CD4-positive, CD25-positive, alpha-beta regulatory T cell (primary cell): ENCODE data around the gene TMEM273. TPM values are rescaled to one million over a fixed set of nuclear protein-coding genes. Genes with fewer than 3 reads are reported as not detected.
A peak's percentile ranks its signal among the peaks of the same experiment; 100 is the strongest.

ENCODE experiments used
- ATAC-seq, 2 donors: fragments of 150-1000 bp; cut with Tn5 transposase; one replicate each; pipeline ENCODE4 v1.10.0; 2021; ENCODE audit warnings: low read depth in 2 of 2, moderate number of reproducible peaks in 2 of 2, moderate library complexity in 1 of 2
- DNase-seq, 3 donors: peaks; one replicate each; pipeline versions ENCODE4 v3.0.0 to v3.0.0-alpha.2; 2012 to 2022; ENCODE audit warnings: mixed read lengths in 1 of 3
- H3K27ac ChIP-seq: one replicate; pipeline ENCODE4 v1.7.0; 2013; ENCODE audit warnings: mild to moderate bottlenecking, low read length; ENCODE audit not compliant: insufficient read depth, poor library complexity, severe bottlenecking
- H3K27me3 ChIP-seq: one replicate; pipeline ENCODE4 v1.7.0; 2013; ENCODE audit warnings: low read length; ENCODE audit not compliant: control insufficient read depth, insufficient read depth
- H3K36me3 ChIP-seq: one replicate; pipeline ENCODE4 v1.7.0; 2013; ENCODE audit warnings: mild to moderate bottlenecking, low read length, moderate library complexity; ENCODE audit not compliant: control insufficient read depth, insufficient read depth
- H3K4me1 ChIP-seq: 2 replicates; pipeline ENCODE4 v1.7.0; 2013; ENCODE audit warnings: mild to moderate bottlenecking, low read length; ENCODE audit not compliant: insufficient read depth, control insufficient read depth, poor library complexity, severe bottlenecking
- H3K4me3 ChIP-seq: one replicate; pipeline ENCODE4 v1.7.0; 2013; ENCODE audit warnings: low read depth, mild to moderate bottlenecking, low read length, moderate library complexity
- H3K9me3 ChIP-seq, 2 experiments: 1 replicate in 1 of 2; 2 replicates in 1 of 2; pipeline ENCODE4 v1.7.0; 2013; ENCODE audit warnings: low read length in 2 of 2, mild to moderate bottlenecking in 1 of 2, moderate library complexity in 1 of 2; ENCODE audit not compliant: control insufficient read depth in 2 of 2
- H3K27ac Mint-ChIP-seq, 3 donors: one replicate each; pipeline ENCODE4 v1.8.0; 2020 to 2022; ENCODE audit warnings: mild to moderate bottlenecking in 3 of 3, mixed read lengths in 3 of 3, moderate library complexity in 2 of 3
- H3K27me3 Mint-ChIP-seq: one replicate; pipeline ENCODE4 v1.8.0; 2022; ENCODE audit warnings: mild to moderate bottlenecking, mixed read lengths
- H3K36me3 Mint-ChIP-seq: one replicate; pipeline ENCODE4 v1.8.0; 2020; ENCODE audit warnings: mixed read lengths
- H3K4me1 Mint-ChIP-seq, 4 donors: one replicate each; pipeline ENCODE4 v1.8.0; 2020 to 2022; ENCODE audit warnings: mixed read lengths in 4 of 4, mild to moderate bottlenecking in 1 of 4
- H3K4me3 Mint-ChIP-seq, 4 donors: one replicate each; pipeline ENCODE4 v1.8.0; 2020 to 2022; ENCODE audit warnings: mild to moderate bottlenecking in 4 of 4, mixed read lengths in 4 of 4, moderate library complexity in 3 of 4
- H3K9me3 Mint-ChIP-seq, 7 donors: one replicate each; pipeline ENCODE4 v1.8.0; 2020 to 2022; ENCODE audit warnings: mixed read lengths in 7 of 7, mild to moderate bottlenecking in 3 of 7, moderate library complexity in 2 of 7
- polyA plus RNA-seq, 4 donors: library from polyadenylated mRNA; unstranded; fragments of 300-500 nt; fragmentation: Illumina TruSeq; gene quantifications; one replicate each; pipeline ENCODE4 v1.2.3, GENCODE V29; 2021
- total RNA-seq: library from RNA; stranded (reverse); gene quantifications from one replicate; pipeline ENCODE4 v1.2.3, GENCODE V29; 2022

The TMEM273 gene
- total and polyA plus RNA-seq, 5 donors from 2014 or later, result 7.9 to 46.2 (median 33.6) TPM

- ATAC-seq (no peak), DNase-seq (no peak)
- no peaks in the 10 kb centered on the region for H3K9me3 Mint-ChIP-seq
- H3K27me3 Mint-ChIP-seq, result no peaks in the 10 kb centered on the region
- Histone ChIP-seq H3K27me3 (no peaks in the 10 kb centered on the region), H3K4me1 (peaks cover 46% of the 10 kb centered on the region), H3K9me3 (no peaks in the 10 kb centered on the region), H3K4me3 (no peak overlapping the region), H3K36me3 (no peaks in the 10 kb centered on the region), H3K27ac (peak overlapping the region; percentile 51)
- no peaks in the 10 kb centered on the region for H3K36me3 Mint-ChIP-seq
- peak overlapping the region in 1 of 4 donors; percentile 48 for H3K4me3 Mint-ChIP-seq
- peak overlapping the region in 2 of 3 donors; percentile 12 to 59 for H3K27ac Mint-ChIP-seq
- peaks cover 20 to 63% (median 40%) of the 10 kb centered on the region in 4 donors for H3K4me1 Mint-ChIP-seq
These were observed 8.3 kb downstream of the TMEM273 start for GRCh38 chr10:49179699-49180443.

GRCh38 chr10:49178489-49179471 is 9.4 kb downstream of the TMEM273 start:
- Histone ChIP-seq H3K4me1 (peaks cover 37% of the 10 kb centered on the region), H3K27me3 (no peaks in the 10 kb centered on the region), H3K27ac (no peak overlapping the region), H3K9me3 (no peaks in the 10 kb centered on the region), H3K36me3 (no peaks in the 10 kb centered on the region), H3K4me3 (no peak overlapping the region)
- Mint-ChIP-seq H3K27me3 (no peaks in the 10 kb centered on the region), H3K4me3 (no peak overlapping the region), H3K27ac (peak overlapping the region in 2 of 3 donors; percentile 45 to 89), H3K36me3 (no peaks in the 10 kb centered on the region), H3K4me1 (peaks cover 11 to 53% (median 32%) of the 10 kb centered on the region in 4 donors), H3K9me3 (no peaks in the 10 kb centered on the region)
- ATAC-seq (no peak), DNase-seq (no peak)

GRCh38 chr10:49177391-49178355 is 10.5 kb downstream of the TMEM273 start:
- H3K27ac ChIP-seq, result peak overlapping the region; percentile 42
- ATAC-seq, result peak; percentile 66 to 71
- no peaks in the 10 kb centered on the region for H3K9me3 ChIP-seq
- H3K36me3 ChIP-seq, result no peaks in the 10 kb centered on the region
- H3K27me3 Mint-ChIP-seq, result no peaks in the 10 kb centered on the region
- H3K4me1 Mint-ChIP-seq, result peaks cover 7 to 49% (median 27%) of the 10 kb centered on the region in 4 donors
- H3K9me3 Mint-ChIP-seq, result no peaks in the 10 kb centered on the region
- no peaks in the 10 kb centered on the region for H3K36me3 Mint-ChIP-seq
- H3K4me1 ChIP-seq, result peaks cover 27% of the 10 kb centered on the region
- H3K27me3 ChIP-seq, result no peaks in the 10 kb centered on the region
- peak overlapping the region; percentile 18 for H3K4me3 ChIP-seq
- H3K27ac Mint-ChIP-seq, result peak overlapping the region; percentile 45 to 97 (median 94)
- DNase-seq, result peak in 1 of 3 donors; percentile 71
- H3K4me3 Mint-ChIP-seq, result peak overlapping the region in 2 of 4 donors; percentile 16 to 69

GRCh38 chr10:49176310-49177268 is 11.6 kb downstream of the TMEM273 start:
- Histone ChIP-seq H3K9me3 (no peaks in the 10 kb centered on the region), H3K27me3 (no peaks in the 10 kb centered on the region), H3K4me3 (peak overlapping the region; percentile 18), H3K36me3 (no peaks in the 10 kb centered on the region), H3K27ac (peak overlapping the region; percentile 42), H3K4me1 (peaks cover 18% of the 10 kb centered on the region)
- ATAC-seq, result no peak
- Mint-ChIP-seq H3K9me3 (no peaks in the 10 kb centered on the region), H3K4me3 (no peak overlapping the region), H3K27ac (peak overlapping the region; percentile 21 to 45 (median 43)), H3K27me3 (no peaks in the 10 kb centered on the region), H3K4me1 (peaks cover 7 to 42% (median 25%) of the 10 kb centered on the region in 4 donors), H3K36me3 (no peaks in the 10 kb centered on the region)
- no peak for DNase-seq

GRCh38 chr10:49175587-49176309 is 12.4 kb downstream of the TMEM273 start:
- no peak for DNase-seq
- no peaks in the 10 kb centered on the region for H3K27me3 ChIP-seq
- Mint-ChIP-seq H3K4me1 (peaks cover 2 to 35% (median 21%) of the 10 kb centered on the region in 4 donors), H3K27ac (peak overlapping the region in 1 of 3 donors; percentile 8), H3K4me3 (no peak overlapping the region), H3K27me3 (no peaks in the 10 kb centered on the region), H3K36me3 (no peaks in the 10 kb centered on the region), H3K9me3 (no peaks in the 10 kb centered on the region)
- peaks cover 15% of the 10 kb centered on the region for H3K4me1 ChIP-seq
- H3K9me3 ChIP-seq, result no peaks in the 10 kb centered on the region
- H3K4me3 ChIP-seq, result no peak overlapping the region
- H3K36me3 ChIP-seq, result no peaks in the 10 kb centered on the region
- no peak overlapping the region for H3K27ac ChIP-seq
- no peak for ATAC-seq

GRCh38 chr10:49174926-49175500 is 13.2 kb downstream of the TMEM273 start:
- no peak overlapping the region for H3K27ac ChIP-seq
- no peaks in the 10 kb centered on the region for H3K27me3 Mint-ChIP-seq
- H3K4me3 Mint-ChIP-seq, result no peak overlapping the region
- peak overlapping the region in 1 of 3 donors; percentile 75 for H3K27ac Mint-ChIP-seq
- H3K9me3 Mint-ChIP-seq, result no peaks in the 10 kb centered on the region
- H3K4me3 ChIP-seq, result no peak overlapping the region
- ATAC-seq (no peak), DNase-seq (no peak)
- H3K27me3 ChIP-seq, result no peaks in the 10 kb centered on the region
- H3K36me3 Mint-ChIP-seq, result no peaks in the 10 kb centered on the region
- peaks cover 0 to 28% (median 18%) of the 10 kb centered on the region in 4 donors for H3K4me1 Mint-ChIP-seq
- no peaks in the 10 kb centered on the region for H3K9me3 ChIP-seq
- peaks cover 15% of the 10 kb centered on the region for H3K4me1 ChIP-seq
- no peaks in the 10 kb centered on the region for H3K36me3 ChIP-seq
